H1 (cell line): ENCODE data around the gene CSF3R. TPM values are rescaled to one million over a fixed set of nuclear protein-coding genes. Genes with fewer than 3 reads are reported as not detected.

Experiments used
- CTCF ChIA-PET: fragments of 300-600 bp; sonication (Branson Sonifier 250); formaldehyde crosslinking; loops from one replicate; lab custom pipeline; 2021; ENCODE audit not compliant: partially characterized antibody; lab: Charles Lee
- POLR2A ChIA-PET: fragments of 300-600 bp; sonication (Branson Sonifier 250); formaldehyde crosslinking; loops from one replicate; lab custom pipeline; 2021; ENCODE audit warnings: inconsistent platforms; ENCODE audit not compliant: partially characterized antibody; lab: Charles Lee
- DNase-seq, 2 experiments: peaks; one replicate each; pipeline versions ENCODE4 v3.0.0 to v3.0.0-alpha.2; 2010 to 2022; ENCODE audit warnings: low spot score in 2 of 2, low read depth in 1 of 2, mixed read lengths in 1 of 2
- FAIRE-seq: peaks from 2 replicates; lab custom pipeline; 2011; peaks lifted over from hg19 to GRCh38; lab: Jason Lieb, UNC
- H2AFZ ChIP-seq: 2 replicates; pipeline ENCODE4 v1.8.1; 2012; ENCODE audit warnings: low read length, inconsistent platforms
- H2AK5ac ChIP-seq: 2 replicates; pipeline ENCODE4 v1.6.1; 2013; ENCODE audit warnings: low read depth, low read length
- H2BK120ac ChIP-seq: replicated peaks from 2 replicates; pipeline ENCODE3; 2013; ENCODE audit warnings: low read depth, low read length, inconsistent platforms
- H2BK12ac ChIP-seq: 2 replicates; pipeline ENCODE4 v1.6.1; 2013; ENCODE audit warnings: low read depth, low read length
- H2BK15ac ChIP-seq: 2 replicates; pipeline ENCODE4 v1.6.1; 2013; ENCODE audit warnings: low read length
- H2BK20ac ChIP-seq: 2 replicates; pipeline ENCODE4 v1.6.1; 2013; ENCODE audit warnings: low read length
- H2BK5ac ChIP-seq: 2 replicates; pipeline ENCODE4 v1.6.1; 2013; ENCODE audit warnings: low read depth, low read length
- H3K14ac ChIP-seq: 2 replicates; pipeline ENCODE4 v1.6.1; 2013; ENCODE audit warnings: inconsistent platforms; ENCODE audit not compliant: insufficient read length
- H3K18ac ChIP-seq: 2 replicates; pipeline ENCODE4 v1.6.1; 2013; ENCODE audit warnings: low read length; ENCODE audit errors: extremely low read depth
- H3K23ac ChIP-seq: 2 replicates; pipeline ENCODE4 v1.6.1; 2013; ENCODE audit warnings: inconsistent platforms; ENCODE audit not compliant: insufficient read length
- H3K23me2 ChIP-seq: 2 replicates; pipeline ENCODE4 v1.6.1; 2013; ENCODE audit warnings: low read depth, low read length
- H3K27ac ChIP-seq: 2 replicates; pipeline ENCODE4 v1.6.1; 2011; ENCODE audit warnings: low read depth, low read length, inconsistent platforms
- H3K27me3 ChIP-seq, 4 experiments: replicated peaks in 1 of 4; 1 replicate in 1 of 4; 2 replicates in 3 of 4; pipeline versions ENCODE4 v1.6.1 to v1.8.1; 2011 to 2013; ENCODE audit warnings: low read length in 3 of 4, mild to moderate bottlenecking in 3 of 4, inconsistent platforms in 2 of 4, mixed read lengths in 2 of 4, moderate library complexity in 1 of 4; ENCODE audit not compliant: control insufficient read depth in 3 of 4, insufficient read depth in 3 of 4; ENCODE audit errors: extremely low read depth in 1 of 4
- H3K36me3 ChIP-seq, 4 experiments: 2 replicates each; pipeline versions ENCODE4 v1.6.1 to v1.8.1; 2011 to 2013; ENCODE audit warnings: mild to moderate bottlenecking in 4 of 4, low read length in 3 of 4, moderate library complexity in 2 of 4, control low read depth in 1 of 4, inconsistent platforms in 1 of 4; ENCODE audit not compliant: insufficient read depth in 4 of 4, control insufficient read depth in 2 of 4
- H3K4ac ChIP-seq: replicated peaks from 2 replicates; pipeline ENCODE3; 2013; ENCODE audit warnings: low read length, low read depth, mixed read lengths, inconsistent platforms; ENCODE audit not compliant: insufficient read length
- H3K4me1 ChIP-seq, 4 experiments: replicated peaks in 1 of 4; 1 replicate in 1 of 4; 2 replicates in 3 of 4; pipeline versions ENCODE4 v1.6.1 to v1.8.1; 2011 to 2013; ENCODE audit warnings: low read length in 3 of 4, inconsistent platforms in 2 of 4, mixed read lengths in 1 of 4; ENCODE audit not compliant: insufficient read depth in 4 of 4, control insufficient read depth in 3 of 4
- H3K4me2 ChIP-seq, 2 experiments: 2 replicates each; pipeline versions ENCODE4 v1.6.1 to v1.8.1; 2011 to 2013; ENCODE audit warnings: low read depth in 2 of 2, low read length in 2 of 2, control low read depth in 1 of 2, inconsistent platforms in 1 of 2, mild to moderate bottlenecking in 1 of 2; ENCODE audit not compliant: insufficient read depth in 1 of 2
- H3K4me3 ChIP-seq, 4 experiments: fragments of 200-600, 300-600 bp in 1 of 4; sonication (generic), shearing (Covaris generic), sonication (Bioruptor Twin) in 1 of 4; 2 replicates each; pipeline versions ENCODE4 v1.5.1 to v1.8.1; 2011 to 2016; ENCODE audit warnings: low read length in 4 of 4, low read depth in 3 of 4, control low read depth in 2 of 4, inconsistent platforms in 2 of 4, mild to moderate bottlenecking in 2 of 4, mixed read lengths in 1 of 4, moderate library complexity in 1 of 4; ENCODE audit not compliant: insufficient read depth in 2 of 4; ENCODE audit errors: extremely low read depth in 1 of 4
- H3K56ac ChIP-seq: replicated peaks from 2 replicates; pipeline ENCODE3; 2013; ENCODE audit warnings: low read depth, mild to moderate bottlenecking, mixed read lengths, low read length, inconsistent platforms; ENCODE audit not compliant: insufficient read length
- H3K79me1 ChIP-seq: 2 replicates; pipeline ENCODE4 v1.6.1; 2013; ENCODE audit warnings: low read depth, low read length, control low read depth
- H3K79me2 ChIP-seq, 2 experiments: 2 replicates each; pipeline versions ENCODE4 v1.6.1 to v1.8.1; 2012 to 2013; ENCODE audit warnings: low read length in 2 of 2, mild to moderate bottlenecking in 2 of 2, inconsistent platforms in 1 of 2; ENCODE audit not compliant: insufficient read depth in 2 of 2, control insufficient read depth in 1 of 2
- H3K9ac ChIP-seq, 4 experiments: replicated peaks in 1 of 4; 1 replicate in 1 of 4; 2 replicates in 3 of 4; pipeline versions ENCODE4 v1.6.1 to v1.8.1; 2011 to 2013; ENCODE audit warnings: low read depth in 3 of 4, low read length in 3 of 4, control low read depth in 2 of 4, mild to moderate bottlenecking in 2 of 4, moderate library complexity in 2 of 4, inconsistent platforms in 1 of 4; ENCODE audit errors: extremely low read depth in 1 of 4
- H3K9me3 ChIP-seq, 2 experiments: 2 replicates each; pipeline versions ENCODE4 v1.6.1 to v1.8.1; 2012 to 2013; ENCODE audit warnings: mild to moderate bottlenecking in 2 of 2, moderate library complexity in 2 of 2, control low read depth in 1 of 2, inconsistent platforms in 1 of 2, low read depth in 1 of 2, low read length in 1 of 2, mixed read lengths in 1 of 2; ENCODE audit not compliant: insufficient read depth in 2 of 2
- H4K20me1 ChIP-seq, 2 experiments: replicated peaks in 1 of 2; 2 replicates each; pipeline versions ENCODE3 to v1.8.1; 2011 to 2013; ENCODE audit warnings: inconsistent platforms in 2 of 2, low read length in 2 of 2, mild to moderate bottlenecking in 1 of 2; ENCODE audit not compliant: insufficient read depth in 2 of 2, control insufficient read depth in 1 of 2
- H4K5ac ChIP-seq: 2 replicates; pipeline ENCODE4 v1.6.1; 2013; ENCODE audit warnings: low read length, low read depth, mixed read lengths, inconsistent platforms; ENCODE audit not compliant: insufficient read length
- H4K8ac ChIP-seq: 2 replicates; pipeline ENCODE4 v1.8.0; 2013; ENCODE audit warnings: mild to moderate bottlenecking, moderate library complexity, low read length, inconsistent platforms; ENCODE audit not compliant: insufficient read depth; ENCODE audit errors: extremely low read depth
- H4K91ac ChIP-seq: replicated peaks from 2 replicates; pipeline ENCODE3; 2013; ENCODE audit warnings: low read length, mixed read lengths, inconsistent platforms; ENCODE audit not compliant: insufficient read length
- RAD21 ChIP-seq, 2 experiments: IDR thresholded peaks in 1 of 2; conservative IDR thresholded peaks in 1 of 2; 2 replicates each; pipeline ENCODE4 v1.6.1; 2011; ENCODE audit warnings: low read depth in 2 of 2, low read length in 2 of 2, improper control_type of control experiment in 1 of 2, inconsistent platforms in 1 of 2, mild to moderate bottlenecking in 1 of 2, moderate library complexity in 1 of 2
- SRF ChIP-seq: IDR thresholded peaks from 2 replicates; pipeline ENCODE4 v1.6.1; 2011; ENCODE audit warnings: mild to moderate bottlenecking, low read depth, low read length, moderate library complexity
- WGBS, 2 experiments: shearing (Covaris generic) in 1 of 2; methylation state at CpG; one replicate each; pipeline versions ENCODE4 v1.1.6 to v1.1.7; 2013 to 2015; ENCODE audit warnings: low lambda C conversion rate in 2 of 2, mixed read lengths in 2 of 2, inconsistent platforms in 1 of 2, low coverage in 1 of 2, missing lambda C conversion rate in 1 of 2; ENCODE audit not compliant: insufficient replicate concordance in 2 of 2, insufficient coverage in 1 of 2, insufficient read length in 1 of 2; ENCODE audit errors: extremely low coverage in 1 of 2, missing lambda C conversion rate in 1 of 2; 5-methylcytosine and 5-hydroxymethylcytosine counted together
- polyA plus RNA-seq, 7 experiments: library from polyadenylated mRNA; depleted of rRNA in 3 of 7; stranded (reverse) in 5 of 7; unstranded in 2 of 7; fragments of >200 nt in 5 of 7; fragments of 200-250 nt in 2 of 7; gene quantifications; 1 replicate in 5 of 7; 2 replicates in 1 of 7; 4 replicates in 1 of 7; pipeline versions ENCODE4 v1.2.1 to v1.2.3, GENCODE V29; 2011 to 2013; ENCODE audit warnings: missing spikeins in 2 of 7, mixed read lengths in 2 of 7
- total RNA-seq: library from RNA; stranded (reverse); fragmentation: NEBNext Ultra II Directional; extraction: Animal tissue kit (Norgen Biotek cat#: 25700); gene quantifications from 2 replicates; pipeline ENCODE4 v1.2.1, GENCODE V29; 2021
- TF ChIP-seq, protein P1 (sequence below), 3 experiments: IDR thresholded peaks; 1 replicate in 2 of 3; 2 replicates in 1 of 3; pipeline versions ENCODE4 v1.5.1 to v1.6.1; 2011; ENCODE audit warnings: low read length in 3 of 3, mild to moderate bottlenecking in 3 of 3, inconsistent platforms in 2 of 3, low read depth in 1 of 3, moderate library complexity in 1 of 3; ENCODE audit not compliant: insufficient read depth in 1 of 3; ENCODE audit errors: control extremely low read depth in 1 of 3

CSF3R gene
- total and polyA plus RNA-seq, 2 of the 8 experiments (the other 6 are each of a cell fraction or from before 2014, with no cell fraction given) = not detected

GRCh38 chr1:36446271-36446670, 36.4 kb downstream of the CSF3R start:
- H4K91ac ChIP-seq = no peak overlapping the region
- no peak overlapping the region for H4K8ac ChIP-seq
- DNase-seq = peak in 1 of 2 experiments; percentile 63
- no peaks in the 10 kb centered on the region; a peak in 1 of 7 replicates for H3K4me1 ChIP-seq
- H3K23me2 ChIP-seq = no peaks in the 10 kb centered on the region; the same call in 1 of the 2 replicates
- POLR2A ChIA-PET = no interaction called here
- CTCF ChIA-PET = interaction anchor here (0.7 to 1.3 kb wide), 7 partner anchors 9 to 83 kb away, joined by 3 to 9 read pairs (median 3); no protein-coding TSS in a partner anchor
- no peak overlapping the region for H3K18ac ChIP-seq
- H2BK15ac ChIP-seq = no peak overlapping the region
- H4K5ac ChIP-seq = no peak overlapping the region
- no peak overlapping the region for H2BK5ac ChIP-seq
- H3K79me2 ChIP-seq = no peaks in the 10 kb centered on the region
- peak; percentile 93 for FAIRE-seq
- H3K27me3 ChIP-seq = no peaks in the 10 kb centered on the region
- no peaks in the 10 kb centered on the region for H3K79me1 ChIP-seq
- no peak overlapping the region for H3K4ac ChIP-seq
- H3K36me3 ChIP-seq = no peaks in the 10 kb centered on the region
- no peak overlapping the region for H2AFZ ChIP-seq
- no peak overlapping the region for H3K9ac ChIP-seq
- H2BK12ac ChIP-seq = no peak overlapping the region
- H3K27ac ChIP-seq = no peak overlapping the region
- no peaks in the 10 kb centered on the region for H4K20me1 ChIP-seq
- no peaks in the 10 kb centered on the region for H3K9me3 ChIP-seq
- no peak overlapping the region for H2BK20ac ChIP-seq
- 66% methylated on average over 8 of the region's 8 CpGs; no CpG with 5 or more reads in 1 of the 2 experiments for WGBS, 2 experiments
- no peak overlapping the region for H3K14ac ChIP-seq
- no peak overlapping the region for H3K23ac ChIP-seq
- H3K4me2 ChIP-seq = no peak overlapping the region
- H2BK120ac ChIP-seq = no peak overlapping the region
- H3K4me3 ChIP-seq = no peak overlapping the region
- H2AK5ac ChIP-seq = no peak overlapping the region
- TF ChIP-seq, protein P1, sequence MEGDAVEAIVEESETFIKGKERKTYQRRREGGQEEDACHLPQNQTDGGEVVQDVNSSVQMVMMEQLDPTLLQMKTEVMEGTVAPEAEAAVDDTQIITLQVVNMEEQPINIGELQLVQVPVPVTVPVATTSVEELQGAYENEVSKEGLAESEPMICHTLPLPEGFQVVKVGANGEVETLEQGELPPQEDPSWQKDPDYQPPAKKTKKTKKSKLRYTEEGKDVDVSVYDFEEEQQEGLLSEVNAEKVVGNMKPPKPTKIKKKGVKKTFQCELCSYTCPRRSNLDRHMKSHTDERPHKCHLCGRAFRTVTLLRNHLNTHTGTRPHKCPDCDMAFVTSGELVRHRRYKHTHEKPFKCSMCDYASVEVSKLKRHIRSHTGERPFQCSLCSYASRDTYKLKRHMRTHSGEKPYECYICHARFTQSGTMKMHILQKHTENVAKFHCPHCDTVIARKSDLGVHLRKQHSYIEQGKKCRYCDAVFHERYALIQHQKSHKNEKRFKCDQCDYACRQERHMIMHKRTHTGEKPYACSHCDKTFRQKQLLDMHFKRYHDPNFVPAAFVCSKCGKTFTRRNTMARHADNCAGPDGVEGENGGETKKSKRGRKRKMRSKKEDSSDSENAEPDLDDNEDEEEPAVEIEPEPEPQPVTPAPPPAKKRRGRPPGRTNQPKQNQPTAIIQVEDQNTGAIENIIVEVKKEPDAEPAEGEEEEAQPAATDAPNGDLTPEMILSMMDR (IDR thresholded peaks at IDR 0.05; ENCODE audit: control extremely low read depth in 1 of 3, insufficient read depth in 1 of 3, low read depth in 1 of 3, low read length in 3 of 3) = peak; percentile 67 to 83 (median 80)
- TF ChIP-seq RAD21 (IDR thresholded peaks at IDR 0.05 in 1 of 2, conservative IDR thresholded peaks at IDR 0.05 in 1 of 2; ENCODE audit: low read depth in 2 of 2, low read length in 2 of 2) (peak; percentile 63 to 70), SRF (no peak)
- H3K56ac ChIP-seq = no peak overlapping the region
